Cardiac septum (tissue), 1 donor: ENCODE data around the gene TRIM68. TPM values are rescaled to one million over a fixed set of nuclear protein-coding genes. Genes with fewer than 3 reads are reported as not detected.

Experiments used
- DNase-seq: peaks from one replicate; pipeline ENCODE4 v3.0.0-alpha.2; 2020; ENCODE audit warnings: low spot score
- intact Hi-C: fragments of 100-400 bp; cut with DNase I; formaldehyde crosslinking; loops from one replicate; pipeline ENCODE4 v1.14.0; 2022
- total RNA-seq: library from RNA; stranded (reverse); fragmentation: NEBNext Ultra II Directional; extraction: Animal tissue kit (Norgen Biotek cat#: 25700); gene quantifications from one replicate; pipeline ENCODE4 v1.2.1, GENCODE V29; 2021
- donor health status: DM: no; HTN: no; CAD: no.

Gene TRIM68
- total RNA-seq, 1 donor from 2014 or later = 7.8 TPM

GRCh38 chr11:4610258-4610935, 2.4 kb upstream of the TRIM68 start:
- no peak for DNase-seq
- intact Hi-C loops = loop anchor here (2.0 kb wide), 1 partner anchor 32 kb away; the partner anchor contains the start of gene OR51E1

GRCh38 chr11:4607096-4607495, 935 bp downstream of the TRIM68 start:
- DNase-seq = no peak
- intact Hi-C loops = no loop called here

GRCh38 chr11:4606231-4607015, 1.6 kb downstream of the TRIM68 start:
- intact Hi-C loops = no loop called here
- DNase-seq = no peak

GRCh38 chr11:4605057-4605456, 3.0 kb downstream of the TRIM68 start:
- no peak for DNase-seq
- intact Hi-C loops = no loop called here

- no peak for DNase-seq
- intact Hi-C loops = no loop called here
These were observed 14.3 kb downstream of the TRIM68 start, which contains the start of gene OR52I1 for GRCh38 chr11:4593739-4594138. TSS of gene OR52I1 (plus strand) at chr11:4594039. CDS start at chr11:4594039, 0 bp downstream.

- no peak for DNase-seq
- intact Hi-C loops = no loop called here
These were observed 19.0 kb downstream of the TRIM68 start for GRCh38 chr11:4589017-4589416.

- no peak for DNase-seq
- intact Hi-C loops = no loop called here
These were observed 26.6 kb downstream of the TRIM68 start, which contains the start of gene OR52I2 for GRCh38 chr11:4581443-4581842. TSS of gene OR52I2 (plus strand) at chr11:4581743.

- no peak for DNase-seq
- intact Hi-C loops = no loop called here
These were observed 27.9 kb downstream of the TRIM68 start for GRCh38 chr11:4580124-4580523.

GRCh38 chr11:4578624-4579023, 29.4 kb downstream of the TRIM68 start:
- intact Hi-C loops = no loop called here
- no peak for DNase-seq

GRCh38 chr11:4577761-4578160, 30.3 kb downstream of the TRIM68 start:
- DNase-seq = no peak
- intact Hi-C loops = no loop called here

GRCh38 chr11:4576880-4577279, 31.2 kb downstream of the TRIM68 start:
- DNase-seq = no peak
- intact Hi-C loops = no loop called here

- intact Hi-C loops = no loop called here
- no peak for DNase-seq
These were observed 39.0 kb downstream of the TRIM68 start for GRCh38 chr11:4569075-4569474.

- no peak for DNase-seq
- intact Hi-C loops = no loop called here
These were observed 42.7 kb downstream of the TRIM68 start for GRCh38 chr11:4565371-4565770.

GRCh38 chr11:4560467-4560866, 47.6 kb downstream of the TRIM68 start:
- intact Hi-C loops = no loop called here
- DNase-seq = no peak

GRCh38 chr11:4559527-4560440, 48.2 kb downstream of the TRIM68 start:
- no peak for DNase-seq
- intact Hi-C loops = no loop called here

- intact Hi-C loops = no loop called here
- DNase-seq = no peak
These were observed 56.6 kb downstream of the TRIM68 start for GRCh38 chr11:4551346-4551979.
